Measurements from ENCODE around the gene OR11H6.
"Not testable (repeated sequence)": the region's sequence is repeated elsewhere in the genome, so short reads cannot be mapped to it uniquely, and the experiment has no call there.

OR11H6 gene

DNA sequence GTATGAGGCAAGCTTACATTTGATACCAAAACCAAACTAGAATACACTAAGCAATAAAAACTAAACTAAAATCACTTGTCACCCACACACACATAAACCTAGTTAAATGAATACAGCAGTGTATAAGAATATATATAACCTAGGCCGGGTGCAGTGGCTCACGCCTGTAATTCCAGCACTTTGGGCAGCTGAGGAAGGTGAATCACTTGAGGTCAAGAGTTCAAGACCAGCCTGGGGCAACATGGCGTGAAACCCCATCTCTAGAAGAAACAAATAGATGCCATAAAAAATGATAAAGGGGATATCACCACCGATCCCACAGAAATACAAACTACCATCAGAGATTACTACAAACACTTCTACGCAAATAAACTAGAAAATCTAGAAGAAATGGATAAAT lies 40.9 kb downstream of the OR11H6 start:
- not testable (repeated sequence) for DNase-seq

DNA sequence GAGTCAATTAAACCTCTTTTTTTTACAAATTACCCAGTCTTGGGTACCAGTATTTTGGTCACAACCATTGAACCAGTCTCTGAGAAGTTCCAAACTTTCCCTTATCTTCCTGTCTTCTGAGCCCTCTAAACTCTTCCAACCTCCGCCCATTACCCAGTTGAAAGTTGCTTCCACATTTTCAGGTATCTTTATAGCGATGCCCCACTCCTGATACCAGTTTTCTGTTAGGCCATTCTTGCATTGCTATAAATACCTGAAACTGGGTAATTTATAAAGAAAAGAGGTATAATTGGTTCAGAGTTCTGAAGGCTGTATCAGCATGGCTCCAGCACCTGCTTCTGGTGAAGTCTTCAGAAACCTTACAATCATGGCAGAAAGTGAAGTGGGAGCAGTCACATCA lies 50.6 kb downstream of the OR11H6 start:
- no peak for DNase-seq

Measured in NCI-H774 (cell line).